HG02642 (cell line): ENCODE measurements around the gene DCUN1D1.
"Not testable (repeated sequence)": the region's sequence is repeated elsewhere in the genome, so short reads cannot be mapped to it uniquely, and the experiment has no call there.

ENCODE experiments used
- ATAC-seq: cut with Tn5 transposase; IDR thresholded peaks from one replicate; pipeline ENCODE4 v1.9.1; 2021; ENCODE audit warnings: mild to moderate bottlenecking; ENCODE audit not compliant: unreplicated experiment, poor library complexity

Gene DCUN1D1

GRCh38 chr3:182980204-182981037 lies at the start of gene DCUN1D1:
Gene DCUN1D1, minus strand, starts transcription at chr3:182980538. Its CDS starts 49 bp downstream, at chr3:182980489.
- ATAC-seq = peak; percentile 94

- no peak for ATAC-seq
Measured at GRCh38 chr3:183028416-183028815, 48.1 kb upstream of the DCUN1D1 start.

GRCh38 chr3:183027276-183027675 lies 46.9 kb upstream of the DCUN1D1 start:
- no peak for ATAC-seq

GRCh38 chr3:183022936-183023516 lies 42.7 kb upstream of the DCUN1D1 start:
- ATAC-seq = no peak

- no peak for ATAC-seq
Measured at GRCh38 chr3:183018421-183019192, 38.3 kb upstream of the DCUN1D1 start.

GRCh38 chr3:183015185-183015584 lies 34.8 kb upstream of the DCUN1D1 start:
- ATAC-seq = no peak

- ATAC-seq = no peak
Measured at GRCh38 chr3:183013856-183014255, 33.5 kb upstream of the DCUN1D1 start.

GRCh38 chr3:183013074-183013473 lies 32.7 kb upstream of the DCUN1D1 start:
- ATAC-seq = no peak

GRCh38 chr3:183008800-183009199 lies 28.5 kb upstream of the DCUN1D1 start:
- ATAC-seq = no peak

- no peak for ATAC-seq
Measured at GRCh38 chr3:183008303-183008702, 28.0 kb upstream of the DCUN1D1 start.

GRCh38 chr3:183006396-183007002 lies 26.2 kb upstream of the DCUN1D1 start:
- ATAC-seq = no peak

- ATAC-seq = no peak
Measured at GRCh38 chr3:182999767-183000166, 19.4 kb upstream of the DCUN1D1 start.

GRCh38 chr3:182993486-182994201 lies 13.3 kb upstream of the DCUN1D1 start:
- ATAC-seq = not testable (repeated sequence)

GRCh38 chr3:182989566-182989965 lies 9.2 kb upstream of the DCUN1D1 start:
- ATAC-seq = no peak

GRCh38 chr3:182986021-182986420 lies 5.7 kb upstream of the DCUN1D1 start:
- no peak for ATAC-seq

GRCh38 chr3:182983876-182984275 lies 3.5 kb upstream of the DCUN1D1 start:
- ATAC-seq = no peak

- ATAC-seq = peak; percentile 4
Measured at GRCh38 chr3:182981038-182981380, 671 bp upstream of the DCUN1D1 start.

GRCh38 chr3:182979674-182980191 lies 605 bp downstream of the DCUN1D1 start:
- peak; percentile 0 for ATAC-seq

- no peak for ATAC-seq
Measured at GRCh38 chr3:182979103-182979673, 1.1 kb downstream of the DCUN1D1 start.

GRCh38 chr3:182978387-182978786 lies 2.0 kb downstream of the DCUN1D1 start:
- ATAC-seq = no peak
